Fibroblast of villous mesenchyme (primary cell): Measurements from ENCODE around the gene RUNX2. TPM values are rescaled to one million over a fixed set of nuclear protein-coding genes. Genes with fewer than 3 reads are reported as not detected.
A peak's percentile ranks its signal among the peaks of the same experiment; 100 is the strongest.
"Not testable (repeated sequence)": the region's sequence is repeated elsewhere in the genome, so short reads cannot be mapped to it uniquely, and the experiment has no call there.

ENCODE experiments used
- DNase-seq: peaks from one replicate; pipeline ENCODE4 v3.0.0-alpha.2; 2010; ENCODE audit warnings: low read depth
- H3K4me3 ChIP-seq: 2 replicates; pipeline ENCODE4 v1.5.1; 2011; ENCODE audit warnings: low read depth, mild to moderate bottlenecking, low read length
- CTCF ChIP-seq: IDR thresholded peaks from 2 replicates; pipeline ENCODE4 v1.5.1; 2012; ENCODE audit warnings: low read depth, mild to moderate bottlenecking, low read length; ENCODE audit not compliant: insufficient read depth
- total RNA-seq: library from RNA; depleted of rRNA; stranded (reverse); fragments of >200 nt; gene quantifications from 2 replicates; pipeline ENCODE4 v1.2.3, GENCODE V29; 2012

The RUNX2 gene
- 8.6 and 9.7 TPM in 2 replicates for total RNA-seq

DNA sequence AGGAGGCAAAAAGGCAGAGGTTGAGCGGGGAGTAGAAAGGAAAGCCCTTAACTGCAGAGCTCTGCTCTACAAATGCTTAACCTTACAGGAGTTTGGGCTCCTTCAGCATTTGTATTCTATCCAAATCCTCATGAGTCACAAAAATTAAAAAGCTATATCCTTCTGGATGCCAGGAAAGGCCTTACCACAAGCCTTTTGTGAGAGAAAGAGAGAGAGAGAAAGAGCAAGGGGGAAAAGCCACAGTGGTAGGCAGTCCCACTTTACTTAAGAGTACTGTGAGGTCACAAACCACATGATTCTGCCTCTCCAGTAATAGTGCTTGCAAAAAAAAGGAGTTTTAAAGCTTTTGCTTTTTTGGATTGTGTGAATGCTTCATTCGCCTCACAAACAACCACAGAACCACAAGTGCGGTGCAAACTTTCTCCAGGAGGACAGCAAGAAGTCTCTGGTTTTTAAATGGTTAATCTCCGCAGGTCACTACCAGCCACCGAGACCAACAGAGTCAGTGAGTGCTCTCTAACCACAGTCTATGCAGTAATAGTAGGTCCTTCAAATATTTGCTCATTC lies at the start of gene RUNX2:
RUNX2 (plus strand) TSS at position 375 of the 567 bp plus-strand sequence. CDS start 397 bp downstream, outside the sequence.
- peak; percentile 47 for DNase-seq
- H3K4me3 ChIP-seq: no peak within 1 kb of the TSS
- TF ChIP-seq CTCF: no peak

- no peak for DNase-seq
- H3K4me3 ChIP-seq: no peak overlapping the region
- TF ChIP-seq CTCF: no peak
These were observed 49.8 kb upstream of the RUNX2 start for GRCh38 chr6:45278367-45278766.

- H3K4me3 ChIP-seq, DNase-seq: not testable (repeated sequence)
These were observed 41.4 kb upstream of the RUNX2 start for GRCh38 chr6:45286707-45287106.

DNA sequence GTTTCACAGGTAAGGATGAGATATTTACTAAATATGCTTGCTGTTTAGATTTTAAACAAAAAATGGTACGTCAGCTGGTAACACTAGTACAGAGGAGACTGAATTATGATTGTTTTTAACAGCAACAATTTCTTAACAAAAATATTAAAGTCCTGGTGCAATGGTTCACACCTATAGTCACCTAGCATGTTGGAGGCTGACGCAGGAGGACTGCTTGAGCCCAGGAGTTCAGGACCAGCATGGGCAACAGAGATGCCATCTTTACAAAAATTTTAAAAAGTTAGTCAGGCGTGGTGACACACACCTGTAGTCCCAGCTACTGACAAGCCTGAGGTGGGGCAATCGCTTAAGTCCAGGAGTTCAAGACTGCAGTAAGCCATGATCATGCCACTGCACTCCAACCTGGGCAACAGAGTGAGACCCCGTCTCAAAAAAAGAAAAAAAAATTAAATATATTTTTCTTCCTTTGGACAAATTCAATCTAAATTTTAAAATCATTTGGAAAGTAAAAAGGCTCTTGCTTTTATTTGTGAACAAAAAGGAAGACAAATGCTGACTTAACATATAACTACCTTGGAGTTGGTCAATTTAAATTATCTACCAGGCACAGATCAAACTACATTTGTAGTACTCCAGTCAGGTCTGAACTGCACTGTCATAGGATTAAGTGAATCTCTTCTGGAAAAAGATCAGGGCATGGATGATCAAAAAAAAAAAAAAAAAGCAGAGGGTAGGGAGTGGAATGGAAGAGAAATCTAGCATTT lies 38.2 kb upstream of the RUNX2 start:
- TF ChIP-seq CTCF: no peak
- no peak for DNase-seq
- no peak overlapping the region for H3K4me3 ChIP-seq

GRCh38 chr6:45293306-45293705 lies 34.8 kb upstream of the RUNX2 start:
- no peak overlapping the region for H3K4me3 ChIP-seq
- TF ChIP-seq CTCF: no peak
- no peak for DNase-seq

DNA sequence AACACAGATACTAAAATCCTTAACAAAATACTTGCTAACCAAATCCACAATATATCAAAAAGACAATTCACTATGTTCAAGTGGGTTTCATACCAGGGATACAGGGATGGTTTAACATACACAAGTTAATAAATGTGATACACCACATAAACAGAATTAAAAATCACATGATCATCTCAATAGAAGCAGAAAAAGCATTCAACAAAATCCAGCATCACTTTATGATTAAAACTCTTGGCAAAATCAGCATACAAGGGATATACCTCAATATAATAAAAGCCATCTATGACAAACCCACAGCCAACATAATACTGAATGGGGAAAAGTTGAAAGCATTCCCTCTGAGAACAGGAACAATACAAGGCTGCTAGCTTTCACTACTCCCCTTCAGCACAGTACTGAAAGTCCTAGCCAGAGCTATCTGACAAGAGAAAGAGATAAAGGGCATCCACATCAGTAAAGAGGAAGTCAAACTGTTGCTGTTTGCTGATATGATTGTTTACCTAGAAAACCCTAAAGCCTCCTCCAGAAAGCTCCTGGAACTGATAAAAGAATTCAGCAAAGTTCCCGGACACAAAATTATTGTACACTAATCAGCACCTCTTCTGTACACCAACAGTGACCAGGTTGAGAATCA lies 33.9 kb upstream of the RUNX2 start:
- DNase-seq, H3K4me3 ChIP-seq: not testable (repeated sequence)

DNA sequence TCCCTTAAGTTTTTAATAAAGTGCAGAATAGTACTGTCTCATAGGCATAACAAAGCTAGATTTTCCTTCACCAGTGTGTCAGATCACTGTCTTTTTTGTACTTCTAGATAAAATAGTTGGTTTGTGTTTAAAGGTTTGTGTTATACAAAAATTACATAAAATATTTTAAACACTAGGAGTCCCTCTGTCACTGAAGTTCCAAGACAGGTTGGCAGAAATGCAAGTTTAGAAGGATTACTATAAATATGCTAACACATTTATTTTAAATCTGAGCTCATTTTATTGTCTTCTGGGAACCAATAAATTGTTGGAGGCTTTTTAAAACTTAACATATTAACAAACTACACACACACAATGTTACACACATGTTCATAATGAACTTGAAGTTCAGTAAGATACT lies 30.8 kb upstream of the RUNX2 start:
- no peak for DNase-seq
- no peak overlapping the region for H3K4me3 ChIP-seq
- no peak for TF ChIP-seq CTCF
